H1 (cell line): ENCODE results near the gene CDC27. TPM values are rescaled to one million over a fixed set of nuclear protein-coding genes. Genes with fewer than 3 reads are reported as not detected.

ENCODE experiments used
- CTCF ChIA-PET: fragments of 300-600 bp; sonication (Branson Sonifier 250); formaldehyde crosslinking; loops from one replicate; lab custom pipeline; 2021; ENCODE audit not compliant: partially characterized antibody; lab: Charles Lee
- POLR2A ChIA-PET: fragments of 300-600 bp; sonication (Branson Sonifier 250); formaldehyde crosslinking; loops from one replicate; lab custom pipeline; 2021; ENCODE audit warnings: inconsistent platforms; ENCODE audit not compliant: partially characterized antibody; lab: Charles Lee
- DNase-seq, 2 experiments: peaks; one replicate each; pipeline versions ENCODE4 v3.0.0 to v3.0.0-alpha.2; 2010 to 2022; ENCODE audit warnings: low spot score in 2 of 2, low read depth in 1 of 2, mixed read lengths in 1 of 2
- FAIRE-seq: peaks from 2 replicates; lab custom pipeline; 2011; peaks lifted over from hg19 to GRCh38; lab: Jason Lieb, UNC
- H2AFZ ChIP-seq: 2 replicates; pipeline ENCODE4 v1.8.1; 2012; ENCODE audit warnings: low read length, inconsistent platforms
- H2AK5ac ChIP-seq: 2 replicates; pipeline ENCODE4 v1.6.1; 2013; ENCODE audit warnings: low read depth, low read length
- H2BK120ac ChIP-seq: replicated peaks from 2 replicates; pipeline ENCODE3; 2013; ENCODE audit warnings: low read depth, low read length, inconsistent platforms
- H2BK12ac ChIP-seq: 2 replicates; pipeline ENCODE4 v1.6.1; 2013; ENCODE audit warnings: low read depth, low read length
- H2BK15ac ChIP-seq: 2 replicates; pipeline ENCODE4 v1.6.1; 2013; ENCODE audit warnings: low read length
- H2BK20ac ChIP-seq: 2 replicates; pipeline ENCODE4 v1.6.1; 2013; ENCODE audit warnings: low read length
- H2BK5ac ChIP-seq: 2 replicates; pipeline ENCODE4 v1.6.1; 2013; ENCODE audit warnings: low read depth, low read length
- H3K14ac ChIP-seq: 2 replicates; pipeline ENCODE4 v1.6.1; 2013; ENCODE audit warnings: inconsistent platforms; ENCODE audit not compliant: insufficient read length
- H3K18ac ChIP-seq: 2 replicates; pipeline ENCODE4 v1.6.1; 2013; ENCODE audit warnings: low read length; ENCODE audit errors: extremely low read depth
- H3K23ac ChIP-seq: 2 replicates; pipeline ENCODE4 v1.6.1; 2013; ENCODE audit warnings: inconsistent platforms; ENCODE audit not compliant: insufficient read length
- H3K23me2 ChIP-seq: 2 replicates; pipeline ENCODE4 v1.6.1; 2013; ENCODE audit warnings: low read depth, low read length
- H3K27ac ChIP-seq: 2 replicates; pipeline ENCODE4 v1.6.1; 2011; ENCODE audit warnings: low read depth, low read length, inconsistent platforms
- H3K27me3 ChIP-seq, 4 experiments: replicated peaks in 1 of 4; 1 replicate in 1 of 4; 2 replicates in 3 of 4; pipeline versions ENCODE4 v1.6.1 to v1.8.1; 2011 to 2013; ENCODE audit warnings: low read length in 3 of 4, mild to moderate bottlenecking in 3 of 4, inconsistent platforms in 2 of 4, mixed read lengths in 2 of 4, moderate library complexity in 1 of 4; ENCODE audit not compliant: control insufficient read depth in 3 of 4, insufficient read depth in 3 of 4; ENCODE audit errors: extremely low read depth in 1 of 4
- H3K36me3 ChIP-seq, 4 experiments: 2 replicates each; pipeline versions ENCODE4 v1.6.1 to v1.8.1; 2011 to 2013; ENCODE audit warnings: mild to moderate bottlenecking in 4 of 4, low read length in 3 of 4, moderate library complexity in 2 of 4, control low read depth in 1 of 4, inconsistent platforms in 1 of 4; ENCODE audit not compliant: insufficient read depth in 4 of 4, control insufficient read depth in 2 of 4
- H3K4ac ChIP-seq: replicated peaks from 2 replicates; pipeline ENCODE3; 2013; ENCODE audit warnings: low read length, low read depth, mixed read lengths, inconsistent platforms; ENCODE audit not compliant: insufficient read length
- H3K4me1 ChIP-seq, 4 experiments: replicated peaks in 1 of 4; 1 replicate in 1 of 4; 2 replicates in 3 of 4; pipeline versions ENCODE4 v1.6.1 to v1.8.1; 2011 to 2013; ENCODE audit warnings: low read length in 3 of 4, inconsistent platforms in 2 of 4, mixed read lengths in 1 of 4; ENCODE audit not compliant: insufficient read depth in 4 of 4, control insufficient read depth in 3 of 4
- H3K4me2 ChIP-seq, 2 experiments: 2 replicates each; pipeline versions ENCODE4 v1.6.1 to v1.8.1; 2011 to 2013; ENCODE audit warnings: low read depth in 2 of 2, low read length in 2 of 2, control low read depth in 1 of 2, inconsistent platforms in 1 of 2, mild to moderate bottlenecking in 1 of 2; ENCODE audit not compliant: insufficient read depth in 1 of 2
- H3K4me3 ChIP-seq, 4 experiments: fragments of 200-600, 300-600 bp in 1 of 4; sonication (generic), shearing (Covaris generic), sonication (Bioruptor Twin) in 1 of 4; 2 replicates each; pipeline versions ENCODE4 v1.5.1 to v1.8.1; 2011 to 2016; ENCODE audit warnings: low read length in 4 of 4, low read depth in 3 of 4, control low read depth in 2 of 4, inconsistent platforms in 2 of 4, mild to moderate bottlenecking in 2 of 4, mixed read lengths in 1 of 4, moderate library complexity in 1 of 4; ENCODE audit not compliant: insufficient read depth in 2 of 4; ENCODE audit errors: extremely low read depth in 1 of 4
- H3K56ac ChIP-seq: replicated peaks from 2 replicates; pipeline ENCODE3; 2013; ENCODE audit warnings: low read depth, mild to moderate bottlenecking, mixed read lengths, low read length, inconsistent platforms; ENCODE audit not compliant: insufficient read length
- H3K79me1 ChIP-seq: 2 replicates; pipeline ENCODE4 v1.6.1; 2013; ENCODE audit warnings: low read depth, low read length, control low read depth
- H3K79me2 ChIP-seq, 2 experiments: 2 replicates each; pipeline versions ENCODE4 v1.6.1 to v1.8.1; 2012 to 2013; ENCODE audit warnings: low read length in 2 of 2, mild to moderate bottlenecking in 2 of 2, inconsistent platforms in 1 of 2; ENCODE audit not compliant: insufficient read depth in 2 of 2, control insufficient read depth in 1 of 2
- H3K9ac ChIP-seq, 4 experiments: replicated peaks in 1 of 4; 1 replicate in 1 of 4; 2 replicates in 3 of 4; pipeline versions ENCODE4 v1.6.1 to v1.8.1; 2011 to 2013; ENCODE audit warnings: low read depth in 3 of 4, low read length in 3 of 4, control low read depth in 2 of 4, mild to moderate bottlenecking in 2 of 4, moderate library complexity in 2 of 4, inconsistent platforms in 1 of 4; ENCODE audit errors: extremely low read depth in 1 of 4
- H3K9me3 ChIP-seq, 2 experiments: 2 replicates each; pipeline versions ENCODE4 v1.6.1 to v1.8.1; 2012 to 2013; ENCODE audit warnings: mild to moderate bottlenecking in 2 of 2, moderate library complexity in 2 of 2, control low read depth in 1 of 2, inconsistent platforms in 1 of 2, low read depth in 1 of 2, low read length in 1 of 2, mixed read lengths in 1 of 2; ENCODE audit not compliant: insufficient read depth in 2 of 2
- H4K20me1 ChIP-seq, 2 experiments: replicated peaks in 1 of 2; 2 replicates each; pipeline versions ENCODE3 to v1.8.1; 2011 to 2013; ENCODE audit warnings: inconsistent platforms in 2 of 2, low read length in 2 of 2, mild to moderate bottlenecking in 1 of 2; ENCODE audit not compliant: insufficient read depth in 2 of 2, control insufficient read depth in 1 of 2
- H4K5ac ChIP-seq: 2 replicates; pipeline ENCODE4 v1.6.1; 2013; ENCODE audit warnings: low read length, low read depth, mixed read lengths, inconsistent platforms; ENCODE audit not compliant: insufficient read length
- H4K8ac ChIP-seq: 2 replicates; pipeline ENCODE4 v1.8.0; 2013; ENCODE audit warnings: mild to moderate bottlenecking, moderate library complexity, low read length, inconsistent platforms; ENCODE audit not compliant: insufficient read depth; ENCODE audit errors: extremely low read depth
- H4K91ac ChIP-seq: replicated peaks from 2 replicates; pipeline ENCODE3; 2013; ENCODE audit warnings: low read length, mixed read lengths, inconsistent platforms; ENCODE audit not compliant: insufficient read length
- GABPA ChIP-seq: IDR thresholded peaks from 2 replicates; pipeline ENCODE4 v1.6.1; 2011; ENCODE audit warnings: mild to moderate bottlenecking, low read length, moderate library complexity, borderline replicate concordance; ENCODE audit not compliant: insufficient read depth
- PHF8 ChIP-seq: fragments of 200-600 bp; sonication (generic); conservative IDR thresholded peaks from 2 replicates; pipeline ENCODE4 v1.7.1; 2012; ENCODE audit warnings: low read depth, mild to moderate bottlenecking, inconsistent platforms, low read length, moderate library complexity
- SP2 ChIP-seq: IDR thresholded peaks from 2 replicates; pipeline ENCODE4 v1.6.1; 2012; ENCODE audit warnings: mild to moderate bottlenecking, low read length, inconsistent platforms
- WGBS, 2 experiments: shearing (Covaris generic) in 1 of 2; methylation state at CpG; one replicate each; pipeline versions ENCODE4 v1.1.6 to v1.1.7; 2013 to 2015; ENCODE audit warnings: low lambda C conversion rate in 2 of 2, mixed read lengths in 2 of 2, inconsistent platforms in 1 of 2, low coverage in 1 of 2, missing lambda C conversion rate in 1 of 2; ENCODE audit not compliant: insufficient replicate concordance in 2 of 2, insufficient coverage in 1 of 2, insufficient read length in 1 of 2; ENCODE audit errors: extremely low coverage in 1 of 2, missing lambda C conversion rate in 1 of 2; 5-methylcytosine and 5-hydroxymethylcytosine counted together
- polyA plus RNA-seq, 7 experiments: library from polyadenylated mRNA; depleted of rRNA in 3 of 7; stranded (reverse) in 5 of 7; unstranded in 2 of 7; fragments of >200 nt in 5 of 7; fragments of 200-250 nt in 2 of 7; gene quantifications; 1 replicate in 5 of 7; 2 replicates in 1 of 7; 4 replicates in 1 of 7; pipeline versions ENCODE4 v1.2.1 to v1.2.3, GENCODE V29; 2011 to 2013; ENCODE audit warnings: missing spikeins in 2 of 7, mixed read lengths in 2 of 7
- total RNA-seq: library from RNA; stranded (reverse); fragmentation: NEBNext Ultra II Directional; extraction: Animal tissue kit (Norgen Biotek cat#: 25700); gene quantifications from 2 replicates; pipeline ENCODE4 v1.2.1, GENCODE V29; 2021

CDC27 gene
- total and polyA plus RNA-seq, 2 of the 8 experiments (the other 6 are each of a cell fraction or from before 2014, with no cell fraction given), result 41.9 to 87.5 TPM

DNA sequence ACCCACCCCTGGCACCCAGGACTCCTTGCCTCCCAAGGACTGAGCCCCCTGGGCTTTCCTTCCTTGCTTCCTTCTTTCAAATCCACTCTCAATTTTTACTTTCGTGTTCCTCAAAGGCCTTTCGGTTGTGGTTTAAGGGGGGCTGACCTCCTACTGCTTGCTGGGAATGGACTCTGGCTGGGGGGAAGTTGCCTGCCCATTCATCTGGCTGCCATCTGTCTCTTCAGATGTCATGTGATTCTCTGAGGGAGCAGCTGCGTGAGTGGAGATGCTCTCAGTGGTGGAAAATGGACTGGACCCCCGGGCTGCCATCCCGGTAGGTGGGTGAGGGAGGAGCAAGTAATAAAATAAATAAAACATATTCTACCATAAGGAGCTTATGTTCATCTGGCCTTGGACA is 116.2 kb downstream of the CDC27 start:
- Histone ChIP-seq H3K36me3 (no peaks in the 10 kb centered on the region), H3K23me2 (no peaks in the 10 kb centered on the region), H2BK20ac (no peak overlapping the region), H3K9ac (no peak overlapping the region), H3K79me1 (no peaks in the 10 kb centered on the region; the same call in 1 of the 2 replicates), H2BK5ac (no peak overlapping the region), H3K4me3 (no peak overlapping the region), H3K56ac (no peak overlapping the region), H2BK12ac (no peak overlapping the region), H3K14ac (no peak overlapping the region), H3K4me2 (no peak overlapping the region), H3K23ac (no peak overlapping the region), H4K8ac (no peak overlapping the region), H3K4ac (no peak overlapping the region), H4K5ac (no peak overlapping the region), H3K27ac (no peak overlapping the region), H4K20me1 (no peaks in the 10 kb centered on the region), H3K18ac (no peak overlapping the region), H2BK15ac (no peak overlapping the region), H3K27me3 (no peaks in the 10 kb centered on the region), H4K91ac (no peak overlapping the region), H2AK5ac (no peak overlapping the region), H3K4me1 (no peaks in the 10 kb centered on the region; a peak in 2 of 7 replicates), H2AFZ (no peak overlapping the region), H2BK120ac (no peak overlapping the region), H3K9me3 (no peaks in the 10 kb centered on the region), H3K79me2 (no peaks in the 10 kb centered on the region)
- 81% methylated on average over 5 of the region's 5 CpGs; no CpG with 5 or more reads in 1 of the 2 experiments for WGBS, 2 experiments
- ChIA-PET POLR2A (no interaction called here), CTCF (interaction anchor here (1.4 to 1.7 kb wide), 2 partner anchors 16 to 130 kb away, joined by 3 to 5 read pairs; no protein-coding TSS in a partner anchor)
- FAIRE-seq (no peak), DNase-seq (peak in 1 of 2 experiments; percentile 30)
- TF ChIP-seq PHF8, result no peak
- TF ChIP-seq SP2, result no peak
- TF ChIP-seq GABPA, result no peak
